Left lung (tissue), 14 donors: ENCODE results near the gene C22orf31. TPM values are rescaled to one million over a fixed set of nuclear protein-coding genes. Genes with fewer than 3 reads are reported as not detected.

Experiments used
- ATAC-seq: fragments of 200-7000 bp; cut with Tn5 transposase; one replicate; pipeline ENCODE4 v1.9.1; 2020; ENCODE audit warnings: moderate library complexity
- DNase-seq, 4 donors: peaks; one replicate each; pipeline ENCODE4 v3.0.0-alpha.2; 2013 to 2020
- H3K27ac ChIP-seq, 2 donors: fragments of 200-600 bp; sonication (generic) in 1 of 2; one replicate each; pipeline versions ENCODE4 v1.5.0 to v1.8.0; 2020 to 2021
- H3K27me3 ChIP-seq, 2 donors: fragments of 200-600 bp; sonication (generic) in 1 of 2; one replicate each; pipeline versions ENCODE4 v1.5.0 to v1.8.0; 2020 to 2021
- H3K36me3 ChIP-seq, 2 donors: fragments of 200-600 bp; sonication (generic) in 1 of 2; one replicate each; pipeline versions ENCODE4 v1.5.0 to v1.8.0; 2020 to 2021
- H3K4me1 ChIP-seq, 2 donors: fragments of 200-600 bp; one replicate each; pipeline ENCODE4 v1.8.0; 2021
- H3K4me3 ChIP-seq, 2 donors: fragments of 200-600 bp; sonication (generic) in 1 of 2; one replicate each; pipeline versions ENCODE4 v1.5.0 to v1.8.0; 2020 to 2021; ENCODE audit warnings: mild to moderate bottlenecking in 1 of 2
- H3K9me3 ChIP-seq, 2 donors: fragments of 200-600 bp; sonication (generic) in 1 of 2; one replicate each; pipeline versions ENCODE4 v1.5.0 to v1.8.0; 2020 to 2021
- CTCF ChIP-seq, 2 donors: fragments of 200-600 bp; sonication (generic) in 1 of 2; IDR thresholded peaks; one replicate each; pipeline versions ENCODE4 v1.5.0 to v1.8.0; 2021; ENCODE audit warnings: antibody characterized with exemption in 2 of 2
- intact Hi-C, 2 donors: fragments of 100-400 bp; cut with DNase I; formaldehyde crosslinking; loops; one replicate each; pipeline versions ENCODE4 v1.11.2 to v1.14.2; 2022
- long read RNA-seq, 12 donors: library from polyadenylated mRNA in 2 of 12; unstranded in 2 of 12; transcript quantifications; one replicate each; pipeline ENCODE4 v2.0.0 and lab custom pipeline, GENCODE V29; 2019 to 2026
- polyA plus RNA-seq, 6 donors: library from polyadenylated mRNA; unstranded; fragments of 120-200 nt; gene quantifications; one replicate each; pipeline ENCODE4 v1.2.1, GENCODE V29; 2013; ENCODE audit not compliant: insufficient read length in 6 of 6
- total RNA-seq, 2 donors: library from RNA; stranded (reverse); fragmentation: NEBNext Ultra II Directional; extraction: Animal tissue kit (Norgen Biotek cat#: 25700); gene quantifications; one replicate each; pipeline ENCODE4 v1.2.1, GENCODE V29; 2021
- donor health status: DM: no; HTN: yes; CAD: no.
- donor health status: DM: no; HTN: no; CAD: no.

C22orf31 gene
- total RNA-seq (under 1 TPM in 1 of 2 donors, not detected in 1; 0.29 TPM), polyA plus RNA-seq (1 to 10 TPM in 4 of 6 donors, under 1 TPM in 2; 0.65 to 1.6 (median 1.1) TPM)
- long read RNA-seq, donor 1: 0 reads
- long read RNA-seq, donor 2: 0 reads
- long read RNA-seq, donor 3: 0 reads
- long read RNA-seq, donor 4: 0 reads
- long read RNA-seq, donor 5: 0 reads
- long read RNA-seq, donor 6: 0 reads
- long read RNA-seq, donor 7: 0 reads
- long read RNA-seq, donor 8: 0 reads
- long read RNA-seq, donor 9: 0 reads
- long read RNA-seq, donor 10: 0 reads
- long read RNA-seq, donor 11: 0 reads
- long read RNA-seq, donor 12: 0 reads

GRCh38 chr22:29061773-29062172 lies at the start of gene C22orf31:
Gene C22orf31, minus strand, starts transcription at chr22:29061831. Its CDS starts 39 bp downstream, at chr22:29061792.
- ATAC-seq: no peak
- H3K36me3 ChIP-seq: no peaks in the 10 kb centered on the region
- H3K27ac ChIP-seq: no peak within 1 kb of the TSS
- TF ChIP-seq CTCF (IDR thresholded peaks at IDR 0.05): no peak
- H3K4me1 ChIP-seq: no peaks in the 10 kb centered on the region
- intact Hi-C loops: no loop called here
- no peaks in the 10 kb centered on the region for H3K9me3 ChIP-seq
- DNase-seq: no peak
- peaks cover 0 to 14% of the 10 kb centered on the region in 2 donors for H3K27me3 ChIP-seq
- H3K4me3 ChIP-seq: no peak within 1 kb of the TSS

DNA sequence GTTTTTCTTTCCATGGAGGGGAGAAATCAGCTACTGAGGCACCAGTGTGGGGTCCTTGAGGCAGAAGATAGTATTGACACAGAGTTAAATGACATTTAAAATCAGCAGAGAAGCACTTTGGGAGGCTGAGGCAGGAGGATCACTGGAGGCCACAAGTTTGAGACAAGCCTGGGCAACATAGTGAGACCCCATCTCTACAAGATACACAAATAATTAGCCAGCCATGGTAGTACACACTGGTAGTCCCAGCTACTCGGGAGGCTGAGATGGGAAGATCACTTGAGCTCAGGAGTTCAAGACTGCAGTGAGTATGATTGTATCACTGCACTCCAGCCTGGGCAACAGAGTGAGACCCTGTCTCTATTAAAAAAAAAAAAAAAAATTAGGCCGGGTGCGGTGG lies 49.3 kb upstream of the C22orf31 start:
- H3K27ac ChIP-seq: no peak overlapping the region
- no peaks in the 10 kb centered on the region for H3K36me3 ChIP-seq
- DNase-seq (no peak), ATAC-seq (no peak)
- H3K4me1 ChIP-seq: no peaks in the 10 kb centered on the region
- H3K4me3 ChIP-seq: no peak overlapping the region
- intact Hi-C loops: no loop called here
- H3K9me3 ChIP-seq: no peaks in the 10 kb centered on the region
- no peaks in the 10 kb centered on the region for H3K27me3 ChIP-seq
- no peak for TF ChIP-seq CTCF (IDR thresholded peaks at IDR 0.05)

DNA sequence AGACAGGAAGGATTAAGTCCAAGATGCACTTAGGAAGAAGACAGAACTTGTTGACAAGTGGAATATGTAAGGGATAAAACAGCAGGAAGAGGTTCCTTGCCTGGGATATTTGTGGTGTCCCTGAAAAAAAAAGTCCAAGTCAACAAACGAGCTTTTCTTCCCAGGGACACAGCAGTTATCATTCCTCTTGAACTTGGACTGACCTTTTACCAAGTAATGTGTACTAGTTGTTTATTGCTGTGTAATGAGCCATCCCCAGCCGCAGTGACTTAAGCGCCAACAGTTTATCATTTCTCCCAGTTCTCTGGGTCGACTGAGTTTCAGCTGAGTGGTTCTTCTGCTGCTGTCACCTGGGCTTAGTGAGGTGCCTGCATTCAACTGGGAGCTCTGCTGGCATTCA lies 48.2 kb upstream of the C22orf31 start:
- H3K9me3 ChIP-seq: no peaks in the 10 kb centered on the region
- no peak for TF ChIP-seq CTCF (IDR thresholded peaks at IDR 0.05)
- no peaks in the 10 kb centered on the region for H3K36me3 ChIP-seq
- no peak overlapping the region for H3K4me3 ChIP-seq
- DNase-seq (no peak), ATAC-seq (no peak)
- H3K27me3 ChIP-seq: no peaks in the 10 kb centered on the region
- no peaks in the 10 kb centered on the region for H3K4me1 ChIP-seq
- H3K27ac ChIP-seq: no peak overlapping the region
- intact Hi-C loops: no loop called here

DNA sequence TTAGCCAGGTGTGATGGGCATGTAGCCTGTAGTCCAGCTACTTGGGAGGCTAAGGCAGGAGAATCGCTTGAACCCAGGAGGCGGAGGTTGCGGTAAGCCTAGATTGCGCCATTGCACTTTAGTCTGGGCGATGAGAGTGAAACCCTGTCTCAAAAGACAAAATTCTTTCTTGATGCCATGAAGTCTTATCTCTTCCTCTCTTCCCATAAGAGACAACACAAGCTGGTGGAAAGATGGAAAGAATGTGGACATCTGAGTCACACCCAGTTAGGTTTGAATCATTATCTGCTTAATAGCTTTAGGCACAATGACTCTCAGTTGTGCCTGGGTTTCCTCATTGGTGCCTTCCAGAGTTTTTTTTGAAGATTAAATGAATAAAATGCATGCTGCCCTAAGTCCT lies 46.5 kb upstream of the C22orf31 start:
- ATAC-seq (no peak), DNase-seq (no peak)
- Histone ChIP-seq H3K9me3 (no peaks in the 10 kb centered on the region), H3K4me1 (no peaks in the 10 kb centered on the region), H3K36me3 (no peaks in the 10 kb centered on the region), H3K27ac (no peak overlapping the region), H3K4me3 (no peak overlapping the region), H3K27me3 (no peaks in the 10 kb centered on the region)
- no peak for TF ChIP-seq CTCF (IDR thresholded peaks at IDR 0.05)
- intact Hi-C loops: no loop called here

- intact Hi-C loops: no loop called here
- H3K27me3 ChIP-seq: no peaks in the 10 kb centered on the region
- ATAC-seq (no peak), DNase-seq (no peak)
- no peak for TF ChIP-seq CTCF (IDR thresholded peaks at IDR 0.05)
- no peaks in the 10 kb centered on the region for H3K4me1 ChIP-seq
- no peak overlapping the region for H3K4me3 ChIP-seq
- H3K36me3 ChIP-seq: no peaks in the 10 kb centered on the region
- H3K27ac ChIP-seq: no peak overlapping the region
- H3K9me3 ChIP-seq: no peaks in the 10 kb centered on the region
Measured at GRCh38 chr22:29106839-29107238, 45.2 kb upstream of the C22orf31 start.
